H1 (cell line): ENCODE measurements around the gene DGUOK.

Experiments used
- CTCF ChIP-seq, 3 experiments: IDR thresholded peaks; 1 replicate in 2 of 3; 2 replicates in 1 of 3; pipeline versions ENCODE4 v1.5.1 to v1.6.1; 2011; ENCODE audit warnings: low read length in 3 of 3, mild to moderate bottlenecking in 3 of 3, inconsistent platforms in 2 of 3, low read depth in 1 of 3, moderate library complexity in 1 of 3; ENCODE audit not compliant: insufficient read depth in 1 of 3; ENCODE audit errors: control extremely low read depth in 1 of 3
- E2F6 ChIP-seq: IDR thresholded peaks from 2 replicates; pipeline ENCODE4 v1.6.1; 2012; ENCODE audit warnings: inconsistent platforms
- FOSL1 ChIP-seq: IDR thresholded peaks from 2 replicates; pipeline ENCODE4 v1.6.1; 2011; ENCODE audit warnings: mild to moderate bottlenecking, low read depth, low read length, moderate library complexity; ENCODE audit not compliant: insufficient read depth
- PHF8 ChIP-seq: fragments of 200-600 bp; sonication (generic); conservative IDR thresholded peaks from 2 replicates; pipeline ENCODE4 v1.7.1; 2012; ENCODE audit warnings: low read depth, mild to moderate bottlenecking, inconsistent platforms, low read length, moderate library complexity
- POLR2A ChIP-seq, 2 experiments: IDR thresholded peaks; 1 replicate in 1 of 2; 2 replicates in 1 of 2; pipeline ENCODE4 v1.6.1; 2011; ENCODE audit warnings: low read depth in 2 of 2, low read length in 2 of 2, mild to moderate bottlenecking in 2 of 2; ENCODE audit errors: control extremely low read depth in 1 of 2
- SP1 ChIP-seq: IDR thresholded peaks from 2 replicates; pipeline ENCODE4 v1.6.1; 2011; ENCODE audit warnings: low read depth, low read length
- SRF ChIP-seq: IDR thresholded peaks from 2 replicates; pipeline ENCODE4 v1.6.1; 2011; ENCODE audit warnings: mild to moderate bottlenecking, low read depth, low read length, moderate library complexity
- SUZ12 ChIP-seq: fragments of 200-600 bp; sonication (generic); IDR thresholded peaks from 2 replicates; pipeline ENCODE4 v1.6.1; 2012; ENCODE audit warnings: mild to moderate bottlenecking, inconsistent platforms, low read length, moderate library complexity, mixed read lengths
- TAF1 ChIP-seq: IDR thresholded peaks from 2 replicates; pipeline ENCODE4 v1.6.1; 2011; ENCODE audit warnings: mild to moderate bottlenecking, low read depth, low read length
- TAF7 ChIP-seq: optimal IDR thresholded peaks from 2 replicates; pipeline ENCODE3; 2011; ENCODE audit warnings: low read depth, mild to moderate bottlenecking, inconsistent platforms, low read length, moderate library complexity, borderline replicate concordance
- USF2 ChIP-seq: IDR thresholded peaks from 2 replicates; pipeline ENCODE4 v1.6.1; 2011; ENCODE audit warnings: low read length, improper control_type of control experiment
- YY1 ChIP-seq: IDR thresholded peaks from 2 replicates; pipeline ENCODE4 v1.6.1; 2011; ENCODE audit warnings: low read depth, mild to moderate bottlenecking, low read length

- TF ChIP-seq POLR2A (IDR thresholded peaks at IDR 0.05; ENCODE audit: control extremely low read depth in 1 of 2, low read depth in 2 of 2, low read length in 2 of 2): no peak
- no peak for TF ChIP-seq PHF8
- no peak for TF ChIP-seq SRF
- no peak for TF ChIP-seq TAF1
- TF ChIP-seq CTCF (IDR thresholded peaks at IDR 0.05; ENCODE audit: control extremely low read depth in 1 of 3, insufficient read depth in 1 of 3, low read depth in 1 of 3, low read length in 3 of 3): no peak
- no peak for TF ChIP-seq YY1
- TF ChIP-seq TAF7: no peak
- no peak for TF ChIP-seq SP1
- TF ChIP-seq E2F6: no peak
- no peak for TF ChIP-seq USF2
- no peak for TF ChIP-seq FOSL1
- no peak for TF ChIP-seq SUZ12
Observed at GRCh38 chr2:73977466-73977865, 50.8 kb downstream of the DGUOK start.
